GM21825 (cell line): ENCODE results near the gene PREX1.

Source experiments
- ATAC-seq: cut with Tn5 transposase; IDR thresholded peaks from one replicate; pipeline ENCODE4 v1.9.1; 2021; ENCODE audit warnings: mild to moderate bottlenecking, moderate library complexity; ENCODE audit not compliant: unreplicated experiment

Gene PREX1

DNA sequence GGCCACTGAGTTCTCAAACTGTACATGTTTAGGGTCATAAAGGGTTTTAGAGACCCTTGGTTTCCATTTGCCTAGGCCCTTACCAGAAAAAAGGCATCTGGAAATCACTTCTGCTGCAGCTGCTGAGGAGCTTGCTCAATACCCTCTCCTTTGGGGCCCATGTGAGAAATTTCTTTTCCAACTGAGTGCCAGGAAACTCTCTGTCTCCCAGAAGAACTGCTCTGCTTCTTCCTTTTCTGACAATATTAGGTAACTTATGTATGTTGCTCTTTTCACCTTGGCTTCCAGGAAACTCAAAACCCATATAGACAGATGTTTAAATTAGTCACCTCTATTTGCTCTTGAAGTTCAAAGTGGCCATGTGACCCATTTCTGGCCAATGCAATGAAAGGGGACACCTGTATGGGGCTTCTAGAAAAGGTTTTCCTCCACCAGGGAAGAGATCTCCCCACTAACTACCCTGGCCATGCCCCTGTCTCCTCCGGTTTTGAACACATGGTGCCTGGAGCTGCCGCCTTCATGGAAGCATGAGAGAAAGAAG is 121.6 kb downstream of the PREX1 start:
- ATAC-seq, result no peak

DNA sequence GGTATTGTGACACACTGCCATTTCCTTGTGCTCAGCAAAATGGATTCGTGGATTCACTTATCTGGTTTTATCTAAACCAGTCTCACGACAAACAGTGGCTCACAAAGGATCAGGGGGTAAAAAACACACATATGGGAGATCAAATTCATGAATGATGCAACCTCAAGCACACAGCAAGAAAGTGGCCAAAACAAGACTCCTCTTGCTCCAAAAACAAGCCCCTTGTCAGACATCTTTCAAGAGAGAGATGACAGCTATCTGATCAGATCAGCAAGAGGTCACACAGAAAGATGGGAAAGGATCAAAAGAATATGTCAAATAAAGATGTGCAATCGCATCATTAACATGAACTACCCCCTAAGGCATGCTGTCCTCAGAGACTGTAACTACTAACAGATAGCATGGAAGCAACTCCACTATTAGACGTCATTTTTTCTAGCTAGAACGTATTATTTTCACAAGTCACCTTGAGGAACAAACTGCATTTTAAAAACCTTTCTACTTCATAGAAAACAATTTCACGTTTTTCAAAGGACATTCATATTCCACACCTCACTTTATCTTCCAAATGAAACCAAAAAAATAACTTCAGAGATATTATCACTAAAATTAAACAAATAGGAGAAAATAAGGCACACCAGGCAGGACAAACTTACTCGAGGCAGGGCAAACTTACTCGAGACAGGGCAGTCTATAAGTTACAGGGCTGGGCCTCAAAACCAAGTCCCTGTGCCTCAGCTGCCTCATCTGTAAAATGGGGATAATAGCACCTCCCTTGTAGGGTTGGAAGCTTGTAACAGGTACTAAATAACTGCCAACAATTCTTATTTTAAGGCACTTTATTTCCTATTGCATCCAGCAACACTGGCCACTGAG is 122.3 kb downstream of the PREX1 start:
- ATAC-seq, result no peak

DNA sequence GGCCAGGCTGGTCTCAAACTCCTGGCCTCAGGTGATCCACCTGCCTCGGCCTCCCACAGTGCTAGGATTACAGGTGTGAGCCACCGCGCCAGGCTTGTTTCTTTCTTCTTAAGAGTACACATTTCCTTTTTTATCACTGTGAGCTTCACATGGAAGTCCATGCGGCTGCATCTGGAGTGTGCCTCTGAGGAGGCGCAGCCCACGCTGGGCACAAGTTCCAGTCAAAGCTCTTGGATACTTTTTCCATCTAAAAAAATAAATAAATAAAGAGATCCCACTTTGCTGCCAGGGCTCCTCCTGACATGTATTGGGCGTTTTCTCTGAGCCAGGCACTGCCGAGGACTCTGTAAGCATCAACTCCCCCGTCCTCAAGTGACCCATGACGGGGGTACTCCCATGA is 123.0 kb downstream of the PREX1 start:
- ATAC-seq, result no peak

DNA sequence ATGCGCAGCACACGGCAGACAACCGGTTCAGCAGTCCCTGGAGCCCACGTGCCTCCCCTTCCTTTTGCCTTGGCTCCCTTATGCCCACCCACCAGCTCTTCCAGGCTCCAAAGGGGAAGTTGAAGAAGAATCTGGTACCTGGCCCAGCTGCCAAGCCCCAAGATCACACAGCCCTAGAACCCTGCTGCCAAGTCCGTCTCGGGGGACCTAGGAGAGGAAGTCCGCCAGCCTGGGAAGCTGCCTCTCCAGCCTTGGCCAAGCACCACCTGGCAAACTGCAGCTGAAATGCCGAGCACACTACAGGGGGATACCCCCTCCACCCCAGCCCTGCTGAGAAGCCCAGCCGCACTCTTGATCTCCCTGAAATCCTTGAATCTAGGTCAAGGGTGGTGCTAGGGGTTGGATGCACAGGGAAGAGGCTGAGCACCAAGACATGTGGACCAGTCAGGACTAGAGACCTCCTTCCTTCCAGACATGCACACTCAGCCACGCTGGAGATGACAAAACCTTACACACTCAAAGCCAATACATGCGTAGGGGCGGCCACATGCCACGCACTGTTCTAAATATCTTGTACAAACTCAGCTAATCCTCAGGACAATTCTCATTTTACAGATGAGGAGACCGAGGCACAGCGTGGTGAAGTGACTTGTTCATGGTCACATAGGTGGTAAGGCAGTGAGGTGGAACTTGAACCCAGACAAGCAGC is 124.1 kb downstream of the PREX1 start:
- ATAC-seq, result no peak

DNA sequence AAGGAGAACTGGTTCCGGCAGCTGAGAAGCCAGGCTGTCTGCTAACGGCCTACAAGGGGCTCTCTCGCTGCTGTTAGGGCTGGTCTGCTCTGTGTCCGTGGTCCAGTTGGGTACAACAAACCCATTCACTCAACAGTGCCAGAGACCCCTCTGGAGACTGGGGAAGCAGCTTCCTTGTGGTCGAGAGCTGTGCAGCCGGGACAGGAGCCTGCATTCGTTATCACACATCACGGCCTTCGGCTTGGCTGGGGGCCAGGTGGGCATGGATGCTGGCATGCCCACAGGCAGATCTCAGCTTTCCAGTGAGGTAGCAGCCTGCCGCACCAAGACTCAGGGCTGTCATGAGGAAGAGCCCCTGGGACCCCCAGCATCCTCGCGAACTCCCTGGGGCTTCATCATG is 124.7 kb downstream of the PREX1 start:
- ATAC-seq, result no peak

DNA sequence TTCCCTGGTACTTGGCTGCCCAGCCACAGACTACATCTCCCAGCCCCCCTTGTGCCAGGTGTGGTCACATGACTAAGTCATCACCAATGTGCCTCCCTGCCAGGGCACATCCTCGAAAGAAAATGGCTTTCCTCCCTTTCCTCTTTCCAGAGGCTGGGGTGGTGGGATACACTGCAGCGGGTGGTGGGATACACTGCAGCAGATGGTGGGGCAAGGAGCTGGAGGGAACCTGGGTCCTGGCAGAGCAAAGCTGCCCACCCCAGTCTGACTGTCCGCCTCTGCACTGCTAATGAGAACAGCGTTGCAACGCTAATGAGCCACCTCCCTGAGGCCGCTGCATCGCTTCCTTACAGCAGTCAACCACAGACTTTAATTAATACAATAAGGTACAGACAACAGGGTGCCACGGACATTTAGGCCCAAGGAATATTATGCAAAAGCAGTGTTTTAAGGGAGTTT is 125.3 kb downstream of the PREX1 start:
- ATAC-seq, result no peak

DNA sequence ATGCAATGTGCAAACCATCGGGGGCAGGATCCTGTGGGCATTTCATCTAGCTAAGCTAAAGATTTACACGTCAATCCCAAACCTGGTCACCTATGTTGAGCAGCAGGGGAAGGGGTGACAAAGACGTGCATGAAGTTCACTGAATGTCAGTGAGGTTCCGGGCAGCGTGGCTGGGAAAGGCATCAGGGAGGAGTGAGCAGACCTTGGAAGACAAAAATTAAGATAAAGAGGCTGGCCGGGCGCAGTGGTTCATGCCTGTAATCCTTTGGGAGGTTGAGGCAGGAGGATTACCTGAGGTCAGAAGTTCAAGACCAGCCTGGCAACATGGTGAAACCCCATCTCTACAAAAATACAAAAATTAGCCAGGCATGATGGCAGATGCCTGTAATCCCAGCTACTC is 126.1 kb downstream of the PREX1 start:
- ATAC-seq, result no peak

DNA sequence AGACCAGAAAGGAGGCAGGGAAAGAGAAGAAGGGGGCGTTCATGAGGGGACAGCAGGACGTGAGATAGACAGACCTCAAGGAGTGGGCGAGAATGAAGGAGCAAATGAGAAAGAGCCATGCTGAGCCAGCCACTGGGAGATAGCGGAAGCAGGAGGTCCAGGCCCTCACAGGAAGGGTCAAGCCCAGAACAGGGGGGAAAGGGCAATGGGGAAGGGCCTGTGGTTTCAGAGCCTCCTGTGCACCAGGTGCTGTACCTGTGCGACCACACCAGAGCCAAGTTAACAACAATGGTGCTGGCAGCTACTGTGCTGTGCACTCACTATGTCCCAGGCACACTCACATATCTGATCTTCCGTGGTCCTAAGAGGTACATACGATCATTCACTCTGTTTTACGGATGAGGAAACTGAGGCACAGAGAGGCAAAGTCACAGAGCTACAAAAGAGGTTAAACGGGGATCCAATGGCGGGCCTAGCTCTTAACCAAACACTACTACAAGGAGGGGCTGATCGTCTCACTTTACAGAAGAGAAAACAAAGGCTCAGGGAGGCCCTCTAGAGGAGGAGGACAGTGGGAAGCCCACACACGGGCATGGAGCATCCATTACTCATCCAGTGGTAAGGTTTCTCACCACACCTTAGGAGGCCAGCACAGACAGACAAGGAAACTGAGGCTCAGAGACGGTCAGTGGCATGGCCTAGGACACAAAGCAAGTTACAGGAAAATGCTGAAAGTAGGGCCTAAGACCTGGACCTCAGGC is 129.1 kb downstream of the PREX1 start:
- ATAC-seq, result no peak

DNA sequence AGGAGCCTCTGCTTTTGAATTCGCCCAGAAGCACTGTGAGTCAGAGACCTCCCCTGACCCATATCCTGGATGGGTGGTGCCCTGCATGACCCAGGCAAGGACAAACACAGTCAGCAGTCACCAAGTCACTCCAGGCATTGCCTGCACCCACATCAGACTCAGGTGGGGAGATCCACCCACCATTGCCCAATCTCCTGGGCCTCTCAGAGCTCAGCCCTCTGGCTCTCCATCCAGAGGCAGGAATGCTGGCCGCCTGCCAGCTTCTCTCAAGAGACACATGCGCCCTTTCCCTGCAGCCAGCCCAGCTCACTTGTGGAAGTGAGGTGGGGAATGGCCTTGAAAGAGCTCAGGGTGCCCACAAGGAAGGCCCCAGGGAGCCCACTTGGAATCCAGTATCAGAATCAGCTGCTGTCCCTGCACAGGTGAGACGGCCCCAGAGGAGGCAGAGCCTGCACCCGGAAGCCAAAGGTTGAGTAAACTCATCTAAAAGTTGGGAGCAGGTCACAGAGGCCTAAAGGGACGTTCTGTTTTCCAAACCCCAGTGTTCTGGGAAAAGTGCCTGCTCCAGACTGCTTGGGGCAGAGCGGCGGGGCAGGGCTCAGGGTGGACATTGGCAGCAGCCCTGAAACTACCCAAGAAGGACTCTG is 129.8 kb downstream of the PREX1 start:
- ATAC-seq, result no peak

DNA sequence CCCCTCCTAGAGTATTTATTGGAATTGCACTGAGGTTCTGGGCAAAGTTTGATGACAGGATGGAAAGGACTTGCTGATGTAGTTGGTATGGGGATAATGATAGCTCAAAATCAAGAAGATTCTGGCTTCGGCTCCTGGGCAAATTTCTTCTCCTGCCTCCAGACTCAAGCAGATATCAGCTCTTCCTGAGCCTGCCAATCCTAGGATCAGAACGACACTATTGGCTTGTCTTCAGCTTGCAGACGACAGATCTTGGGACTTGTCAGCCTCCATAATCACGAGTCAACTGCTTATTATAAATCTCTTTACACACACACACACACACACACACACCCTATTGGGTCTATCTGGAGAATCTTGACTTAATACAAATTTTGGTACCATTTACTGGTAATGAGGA is 131.1 kb downstream of the PREX1 start:
- no peak for ATAC-seq

DNA sequence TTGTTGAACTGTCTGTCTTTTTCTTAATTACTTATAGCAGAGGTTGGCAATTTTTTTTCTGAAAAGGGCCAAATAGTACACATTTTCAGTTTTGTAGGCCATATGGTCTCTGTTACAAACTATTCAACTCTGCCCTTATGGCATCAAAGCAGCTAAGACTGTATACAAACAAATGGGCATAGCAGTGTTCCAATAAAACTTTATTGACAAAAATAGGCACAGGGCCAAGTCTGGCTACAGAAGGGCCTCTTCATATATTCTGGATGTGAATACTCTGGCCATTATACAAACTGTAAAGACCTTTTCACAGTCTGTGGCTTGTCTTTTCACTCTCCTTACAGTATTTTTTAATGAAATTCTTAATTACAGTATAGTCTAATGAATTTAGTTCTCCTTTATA is 132.1 kb downstream of the PREX1 start:
- no peak for ATAC-seq

DNA sequence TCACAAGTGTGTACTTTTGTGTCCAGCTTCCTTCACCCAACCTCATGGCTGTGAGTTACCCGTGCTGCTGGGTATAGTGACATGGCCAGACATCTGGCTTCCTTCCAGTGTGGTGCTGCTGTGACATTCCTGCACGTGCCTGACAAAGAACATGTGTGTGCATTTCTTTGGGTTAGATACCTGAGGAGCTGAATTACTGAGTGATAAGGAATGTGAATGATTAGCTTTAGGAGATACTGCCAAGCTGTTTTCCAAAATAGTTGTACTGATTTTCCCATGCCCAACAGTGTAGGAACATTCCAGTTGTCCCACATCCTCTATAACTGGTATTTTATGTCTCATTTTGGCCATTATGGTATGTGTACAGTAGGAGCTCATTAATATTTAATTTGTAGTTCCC is 132.5 kb downstream of the PREX1 start:
- ATAC-seq, result no peak

DNA sequence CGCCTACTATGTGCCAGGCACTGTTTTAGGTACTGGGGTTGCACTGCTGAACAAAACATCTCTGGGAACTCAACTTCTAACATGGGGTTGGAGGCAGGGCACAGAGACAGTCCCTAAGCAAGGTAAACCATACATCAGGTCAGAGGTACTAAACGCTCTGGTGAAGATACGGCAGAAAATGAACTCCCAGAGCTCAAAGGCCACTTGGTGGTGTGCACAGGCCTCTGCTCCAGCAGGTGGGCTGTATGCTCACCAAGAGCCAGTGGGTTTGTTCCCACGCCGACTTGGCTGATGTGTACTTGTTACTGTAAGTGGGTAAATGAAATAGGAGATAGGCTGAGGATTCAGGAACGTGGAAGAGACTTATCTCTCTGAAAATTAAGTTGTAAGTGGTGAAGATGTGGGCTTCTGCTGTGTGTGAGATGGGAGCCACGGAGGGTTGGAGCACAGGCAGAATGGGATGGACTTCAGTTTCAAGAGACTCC is 133.4 kb downstream of the PREX1 start:
- no peak for ATAC-seq

DNA sequence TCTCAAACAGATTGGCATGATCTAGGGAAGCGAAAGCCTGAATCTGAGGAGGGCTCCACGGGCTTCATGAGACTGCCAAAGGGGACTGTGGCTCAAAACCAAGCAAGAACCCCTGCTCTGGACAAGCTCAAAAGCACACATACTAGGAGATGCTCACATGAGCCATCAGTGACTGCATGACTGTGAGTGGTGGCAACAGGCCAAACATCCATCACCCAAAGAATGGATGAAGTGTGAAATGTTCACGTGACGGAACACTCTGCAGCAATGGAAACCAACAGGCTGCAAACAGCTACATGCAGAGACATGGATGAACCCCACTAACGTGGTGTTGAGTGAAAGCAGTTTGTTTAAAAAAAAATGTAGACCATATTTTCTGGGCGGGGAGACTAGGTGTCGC is 136.3 kb downstream of the PREX1 start:
- ATAC-seq, result no peak

DNA sequence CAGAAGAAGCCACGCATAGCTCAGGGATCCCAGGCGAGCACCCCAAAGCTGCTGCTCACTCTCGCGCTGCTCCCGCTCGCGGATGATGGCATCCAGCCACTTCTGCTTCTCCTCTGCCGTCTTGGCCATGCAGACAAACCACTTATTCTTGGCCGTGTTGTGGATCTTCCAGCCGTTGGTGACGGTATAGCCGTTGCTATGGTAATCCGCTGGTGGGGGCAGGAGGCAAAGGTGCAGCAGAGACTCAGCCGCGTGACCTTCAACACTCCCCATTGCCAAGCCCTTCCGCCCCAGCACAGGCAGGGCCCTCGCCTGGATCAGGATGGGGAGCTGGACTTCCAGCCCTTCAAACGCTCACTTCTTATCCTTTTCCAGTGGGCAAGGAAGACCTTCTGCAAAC is 136.9 kb downstream of the PREX1 start:
- no peak for ATAC-seq

DNA sequence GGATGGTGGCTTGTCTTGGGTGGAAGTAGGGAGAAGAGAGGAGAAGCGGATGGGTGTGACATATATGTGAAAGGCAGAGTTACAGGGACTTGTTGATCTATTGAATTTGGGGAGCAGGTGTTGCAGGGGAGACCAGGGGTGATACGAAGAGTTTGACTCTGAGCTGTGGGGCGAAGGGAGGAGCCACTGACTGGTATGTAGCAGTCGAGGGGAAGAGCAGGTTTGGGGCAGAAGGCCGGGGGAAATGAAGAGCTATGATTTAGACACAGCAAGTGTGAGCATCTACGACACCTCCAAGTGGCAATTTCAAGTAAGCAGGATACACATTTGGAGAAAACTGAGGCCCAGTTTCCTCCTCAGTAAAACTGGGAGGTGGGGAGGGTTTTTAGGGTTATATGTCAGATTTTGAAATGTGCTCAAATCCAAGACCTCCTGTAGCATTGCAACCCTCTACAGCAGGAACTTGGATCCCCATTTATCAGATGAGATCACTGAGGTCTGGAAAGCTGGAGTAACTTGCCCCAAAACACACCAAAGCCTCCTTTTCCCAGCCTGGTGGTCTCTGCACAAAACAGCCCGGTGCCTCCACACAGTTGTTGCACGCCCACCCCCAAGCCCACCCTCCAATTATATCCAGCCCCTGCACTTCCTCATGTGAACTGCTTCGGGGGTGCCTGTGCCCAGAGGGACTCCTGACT is 137.8 kb downstream of the PREX1 start:
- no peak for ATAC-seq

DNA sequence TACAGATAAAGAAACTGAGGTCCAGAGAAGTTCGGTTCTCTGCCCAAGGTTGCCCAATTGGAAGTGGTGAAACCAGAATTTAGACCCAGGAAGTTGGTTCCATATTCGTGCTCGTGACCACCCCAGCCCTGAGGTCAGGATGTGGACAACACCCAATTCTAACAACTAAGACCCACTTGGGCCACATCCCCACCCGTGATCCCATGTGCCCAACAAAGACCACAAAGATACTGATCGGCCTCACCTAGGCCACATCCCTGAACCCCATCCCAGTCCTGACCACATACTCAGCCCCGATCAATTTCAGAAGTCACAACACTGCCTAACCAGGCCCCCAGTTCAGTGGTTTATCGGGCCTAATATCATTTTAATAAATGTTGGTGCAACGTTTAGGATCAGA is 138.4 kb downstream of the PREX1 start:
- no peak for ATAC-seq

DNA sequence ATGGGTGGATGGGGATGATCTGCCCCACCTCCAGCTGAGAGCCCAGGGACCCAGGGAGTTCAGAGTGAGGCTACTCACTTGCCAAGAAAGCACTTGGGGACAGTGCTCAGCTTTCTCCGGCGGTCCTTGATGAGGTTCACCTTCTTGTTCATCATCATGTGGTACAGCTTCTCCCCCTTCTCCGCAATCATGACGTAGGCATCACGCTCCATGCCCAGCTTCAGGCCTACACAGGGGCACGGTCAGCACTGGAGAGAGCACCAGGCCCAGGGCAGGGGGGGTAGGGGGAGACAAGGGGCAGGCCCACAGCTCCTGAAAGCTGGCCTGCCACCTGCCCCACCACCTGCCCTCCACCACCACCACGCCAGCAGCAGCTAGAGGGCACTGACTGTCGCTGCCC is 139.2 kb downstream of the PREX1 start:
- no peak for ATAC-seq

DNA sequence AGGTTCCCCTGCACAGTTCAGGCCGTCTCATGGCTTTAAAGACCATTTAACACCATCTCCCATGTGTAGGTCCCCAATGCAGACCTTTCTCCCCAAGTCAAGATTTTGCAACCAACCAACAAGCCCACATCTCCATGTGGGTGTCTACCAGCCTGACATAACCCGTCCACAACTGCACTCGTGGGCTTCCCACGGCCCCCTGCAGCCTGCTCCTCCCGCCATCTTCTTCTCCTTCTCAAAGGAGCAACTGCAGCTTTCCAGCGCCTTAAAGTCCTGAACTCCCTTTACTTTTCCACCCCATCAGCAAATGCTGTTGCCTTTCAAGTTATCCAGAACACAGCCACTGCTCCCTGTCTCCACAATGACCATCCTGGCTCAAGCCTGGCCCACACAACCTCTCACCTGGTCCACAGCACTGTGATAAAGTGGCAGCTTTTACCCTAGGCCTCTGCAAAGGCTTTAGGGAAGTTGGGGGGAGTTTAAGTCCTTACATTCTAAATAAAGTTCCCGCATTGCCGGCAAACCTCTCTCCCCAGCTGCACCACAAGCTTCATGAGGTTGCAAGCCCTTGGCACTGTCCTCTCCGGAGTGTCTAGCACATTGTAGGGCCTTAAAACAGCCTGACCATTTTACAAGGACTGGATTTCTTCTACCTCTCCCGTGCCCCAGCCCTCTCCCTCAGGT is 140.5 kb downstream of the PREX1 start:
- no peak for ATAC-seq
